Left lung (tissue), 10 donors: Measurements from ENCODE around the gene ARFIP1. TPM values are rescaled to one million over a fixed set of nuclear protein-coding genes. Genes with fewer than 3 reads are reported as not detected.
A peak's percentile ranks its signal among the peaks of the same experiment; 100 is the strongest.
"Not testable (repeated sequence)": the region's sequence is repeated elsewhere in the genome, so short reads cannot be mapped to it uniquely, and the experiment has no call there.

Experiments used
- ATAC-seq: fragments of 200-7000 bp; cut with Tn5 transposase; one replicate; pipeline ENCODE4 v1.9.1; 2020; ENCODE audit warnings: moderate library complexity
- DNase-seq, 4 donors: peaks; one replicate each; pipeline ENCODE4 v3.0.0-alpha.2; 2013 to 2020
- H3K27ac ChIP-seq, 2 donors: fragments of 200-600 bp; sonication (generic) in 1 of 2; one replicate each; pipeline versions ENCODE4 v1.5.0 to v1.8.0; 2020 to 2021
- H3K27me3 ChIP-seq, 2 donors: fragments of 200-600 bp; sonication (generic) in 1 of 2; one replicate each; pipeline versions ENCODE4 v1.5.0 to v1.8.0; 2020 to 2021
- H3K36me3 ChIP-seq, 2 donors: fragments of 200-600 bp; sonication (generic) in 1 of 2; one replicate each; pipeline versions ENCODE4 v1.5.0 to v1.8.0; 2020 to 2021
- H3K4me1 ChIP-seq, 2 donors: fragments of 200-600 bp; one replicate each; pipeline ENCODE4 v1.8.0; 2021
- H3K4me3 ChIP-seq, 2 donors: fragments of 200-600 bp; sonication (generic) in 1 of 2; one replicate each; pipeline versions ENCODE4 v1.5.0 to v1.8.0; 2020 to 2021; ENCODE audit warnings: mild to moderate bottlenecking in 1 of 2
- H3K9me3 ChIP-seq, 2 donors: fragments of 200-600 bp; sonication (generic) in 1 of 2; one replicate each; pipeline versions ENCODE4 v1.5.0 to v1.8.0; 2020 to 2021
- intact Hi-C, 2 donors: fragments of 100-400 bp; cut with DNase I; formaldehyde crosslinking; loops; one replicate each; pipeline versions ENCODE4 v1.11.2 to v1.14.2; 2022
- polyA plus RNA-seq, 6 donors: library from polyadenylated mRNA; unstranded; fragments of 120-200 nt; gene quantifications; one replicate each; pipeline ENCODE4 v1.2.1, GENCODE V29; 2013; ENCODE audit not compliant: insufficient read length in 6 of 6
- total RNA-seq, 2 donors: library from RNA; stranded (reverse); fragmentation: NEBNext Ultra II Directional; extraction: Animal tissue kit (Norgen Biotek cat#: 25700); gene quantifications; one replicate each; pipeline ENCODE4 v1.2.1, GENCODE V29; 2021
- TF ChIP-seq, protein P1 (sequence below), 2 donors: fragments of 200-600 bp; sonication (generic) in 1 of 2; IDR thresholded peaks; one replicate each; pipeline versions ENCODE4 v1.5.0 to v1.8.0; 2021; ENCODE audit warnings: antibody characterized with exemption in 2 of 2
- donor health status: DM: no; HTN: yes; CAD: no.
- donor health status: DM: no; HTN: no; CAD: no.

Gene ARFIP1
- total and polyA plus RNA-seq, 8 donors: 34.7 to 48.9 (median 45.5) TPM

DNA sequence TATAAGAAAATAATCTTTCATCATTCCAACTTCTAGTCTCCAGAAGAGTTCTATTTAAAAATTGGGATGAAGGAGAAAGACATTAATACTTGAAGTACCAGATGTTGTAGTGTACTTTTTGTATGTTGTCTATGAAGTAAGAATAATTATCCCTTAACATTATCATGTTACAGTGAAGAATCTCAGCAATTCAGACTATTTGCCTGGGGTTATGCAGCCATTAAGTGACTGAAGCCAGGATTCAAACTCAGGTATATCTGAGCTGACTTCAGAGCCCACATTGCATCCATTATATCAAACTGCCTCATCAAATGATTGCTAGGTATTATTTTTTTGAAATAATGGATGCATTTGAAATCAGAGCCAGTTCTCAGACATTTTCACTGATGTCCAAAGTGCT lies 80.3 kb downstream of the ARFIP1 start:
- no peaks in the 10 kb centered on the region for H3K27me3 ChIP-seq
- DNase-seq (no peak), ATAC-seq (no peak)
- H3K4me3 ChIP-seq: no peak overlapping the region
- H3K4me1 ChIP-seq: peaks cover 4 to 12% of the 10 kb centered on the region in 2 donors
- no peaks in the 10 kb centered on the region for H3K9me3 ChIP-seq
- no peak overlapping the region for H3K27ac ChIP-seq
- TF ChIP-seq, protein P1, sequence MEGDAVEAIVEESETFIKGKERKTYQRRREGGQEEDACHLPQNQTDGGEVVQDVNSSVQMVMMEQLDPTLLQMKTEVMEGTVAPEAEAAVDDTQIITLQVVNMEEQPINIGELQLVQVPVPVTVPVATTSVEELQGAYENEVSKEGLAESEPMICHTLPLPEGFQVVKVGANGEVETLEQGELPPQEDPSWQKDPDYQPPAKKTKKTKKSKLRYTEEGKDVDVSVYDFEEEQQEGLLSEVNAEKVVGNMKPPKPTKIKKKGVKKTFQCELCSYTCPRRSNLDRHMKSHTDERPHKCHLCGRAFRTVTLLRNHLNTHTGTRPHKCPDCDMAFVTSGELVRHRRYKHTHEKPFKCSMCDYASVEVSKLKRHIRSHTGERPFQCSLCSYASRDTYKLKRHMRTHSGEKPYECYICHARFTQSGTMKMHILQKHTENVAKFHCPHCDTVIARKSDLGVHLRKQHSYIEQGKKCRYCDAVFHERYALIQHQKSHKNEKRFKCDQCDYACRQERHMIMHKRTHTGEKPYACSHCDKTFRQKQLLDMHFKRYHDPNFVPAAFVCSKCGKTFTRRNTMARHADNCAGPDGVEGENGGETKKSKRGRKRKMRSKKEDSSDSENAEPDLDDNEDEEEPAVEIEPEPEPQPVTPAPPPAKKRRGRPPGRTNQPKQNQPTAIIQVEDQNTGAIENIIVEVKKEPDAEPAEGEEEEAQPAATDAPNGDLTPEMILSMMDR (IDR thresholded peaks at IDR 0.05): no peak
- intact Hi-C loops: no loop called here
- no peaks in the 10 kb centered on the region for H3K36me3 ChIP-seq

DNA sequence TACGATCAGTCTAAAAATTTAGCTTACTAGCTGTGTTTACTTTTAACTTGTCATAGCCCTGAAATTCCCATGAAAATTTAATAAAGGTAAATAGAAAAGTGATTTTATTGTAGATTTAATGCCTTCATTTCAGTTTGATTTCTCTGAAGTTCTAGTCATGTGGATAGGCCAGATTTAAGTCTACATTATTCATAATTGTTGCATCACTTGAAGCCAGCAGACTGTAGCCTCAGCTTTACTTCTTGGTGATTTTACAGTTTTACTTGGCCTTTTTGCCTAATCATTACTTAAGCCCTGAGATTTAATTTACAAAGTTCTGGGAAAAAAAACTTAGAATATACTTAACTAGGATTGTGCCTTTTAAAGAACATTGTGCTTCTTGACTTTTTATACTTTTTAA lies 82.9 kb downstream of the ARFIP1 start:
- TF ChIP-seq, protein P1 (IDR thresholded peaks at IDR 0.05): no peak
- intact Hi-C loops: no loop called here
- H3K4me3 ChIP-seq: no peak overlapping the region
- no peaks in the 10 kb centered on the region for H3K27me3 ChIP-seq
- no peaks in the 10 kb centered on the region for H3K9me3 ChIP-seq
- no peaks in the 10 kb centered on the region for H3K4me1 ChIP-seq
- no peak overlapping the region for H3K27ac ChIP-seq
- ATAC-seq (no peak), DNase-seq (no peak)
- no peaks in the 10 kb centered on the region for H3K36me3 ChIP-seq

DNA sequence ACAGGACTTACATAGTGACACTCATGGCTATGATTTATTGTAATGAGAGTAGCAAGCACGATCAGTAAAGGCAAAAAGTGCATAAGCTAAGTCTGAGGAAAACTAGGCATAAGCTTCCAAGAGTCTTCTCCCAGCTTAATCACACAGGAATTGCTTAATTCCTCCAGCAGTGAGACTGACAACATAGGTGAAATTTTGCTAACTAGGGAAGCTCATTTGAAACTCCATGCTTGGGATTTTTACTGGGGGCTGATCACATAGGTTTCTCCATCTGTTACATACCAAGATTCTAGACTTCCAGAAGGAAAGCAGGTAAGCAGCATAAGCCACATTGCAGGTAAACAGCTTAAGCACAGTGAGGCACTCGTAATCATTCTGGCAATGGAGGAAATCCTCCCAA lies 84.6 kb downstream of the ARFIP1 start:
- DNase-seq: no peak
- TF ChIP-seq, protein P1 (IDR thresholded peaks at IDR 0.05): no peak
- intact Hi-C loops: no loop called here
- H3K27me3 ChIP-seq: no peaks in the 10 kb centered on the region
- no peaks in the 10 kb centered on the region for H3K4me1 ChIP-seq
- no peaks in the 10 kb centered on the region for H3K9me3 ChIP-seq
- no peak overlapping the region for H3K27ac ChIP-seq
- peak; percentile 37 for ATAC-seq
- no peak overlapping the region for H3K4me3 ChIP-seq
- H3K36me3 ChIP-seq: no peaks in the 10 kb centered on the region

DNA sequence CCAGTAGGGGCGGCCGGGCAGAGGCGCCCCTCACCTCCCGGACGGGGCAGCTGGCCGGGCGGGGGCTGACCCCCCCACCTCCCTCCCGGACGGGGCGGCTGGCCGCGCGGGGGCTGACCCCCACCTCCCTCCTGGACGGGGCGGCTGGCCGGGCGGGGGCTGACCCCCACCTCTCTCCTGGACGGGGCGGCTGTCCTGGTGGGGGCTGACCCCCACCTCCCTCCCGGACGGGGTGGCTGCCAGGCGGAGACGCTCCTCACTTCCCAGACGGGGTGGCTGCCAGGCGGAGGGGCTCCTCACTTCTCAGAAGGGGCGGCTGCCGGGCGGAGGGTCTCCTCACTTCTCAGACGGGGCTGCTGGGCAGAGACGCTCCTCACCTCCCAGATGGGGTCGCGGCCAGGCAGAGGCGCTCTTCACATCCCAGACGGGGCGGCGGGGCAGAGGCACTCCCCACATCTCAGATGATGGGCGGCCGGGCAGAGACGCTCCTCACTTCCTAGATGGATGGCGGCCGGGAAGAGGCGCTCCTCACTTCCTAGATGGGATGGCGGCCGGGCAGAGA lies 86.8 kb downstream of the ARFIP1 start:
- H3K27ac ChIP-seq, ATAC-seq, H3K4me3 ChIP-seq, H3K4me1 ChIP-seq, H3K27me3 ChIP-seq, intact Hi-C loops, H3K36me3 ChIP-seq, H3K9me3 ChIP-seq: not testable (repeated sequence)
- DNase-seq: peak in 1 of 4 donors; percentile 45

DNA sequence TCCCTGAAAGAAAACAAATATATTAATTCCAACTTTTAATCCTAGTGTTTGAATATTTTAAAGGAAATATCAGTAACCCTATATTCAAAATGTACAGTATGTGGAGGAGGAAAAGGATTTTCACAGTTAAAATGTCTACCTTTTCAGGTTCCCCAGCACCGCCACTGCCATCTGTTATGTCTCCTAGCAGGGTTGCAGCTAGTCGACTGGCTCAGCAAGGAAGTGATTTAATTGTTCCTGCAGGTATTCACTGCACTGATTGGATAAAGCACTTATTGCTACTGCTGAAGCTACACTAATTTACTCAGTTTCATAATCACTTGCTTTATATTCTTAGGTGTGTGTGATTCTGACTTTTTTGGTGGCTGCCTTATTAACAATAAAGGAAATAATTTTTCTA lies 90.9 kb downstream of the ARFIP1 start:
- intact Hi-C loops: no loop called here
- TF ChIP-seq, protein P1 (IDR thresholded peaks at IDR 0.05): no peak
- H3K27me3 ChIP-seq: no peaks in the 10 kb centered on the region
- H3K27ac ChIP-seq: no peak overlapping the region
- H3K36me3 ChIP-seq: peaks cover 0 to 7% of the 10 kb centered on the region in 2 donors
- H3K4me1 ChIP-seq: no peaks in the 10 kb centered on the region
- H3K4me3 ChIP-seq: no peak overlapping the region
- DNase-seq (no peak), ATAC-seq (no peak)
- no peaks in the 10 kb centered on the region for H3K9me3 ChIP-seq

DNA sequence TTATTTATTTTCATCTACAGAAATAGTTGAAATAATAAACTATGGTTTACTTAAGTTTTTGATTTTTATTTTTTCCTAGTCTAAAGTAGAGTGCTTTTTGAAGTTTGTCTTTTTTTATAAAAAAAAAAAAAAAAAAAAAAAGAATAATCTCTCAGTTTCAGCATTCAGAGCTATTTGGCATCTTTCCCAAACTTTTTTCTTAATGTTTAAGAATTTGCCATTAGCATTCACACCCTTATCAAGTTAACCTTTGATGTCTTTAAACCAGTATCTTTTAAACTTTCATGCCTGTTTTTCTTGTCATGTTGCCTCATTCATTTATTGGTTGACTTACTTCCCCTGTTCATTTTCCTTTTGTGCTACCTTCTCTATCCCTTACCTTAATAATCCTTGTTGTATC lies 95.5 kb downstream of the ARFIP1 start:
- intact Hi-C loops: no loop called here
- no peak overlapping the region for H3K4me3 ChIP-seq
- peaks cover 0 to 7% of the 10 kb centered on the region in 2 donors for H3K9me3 ChIP-seq
- DNase-seq: no peak
- H3K36me3 ChIP-seq: peaks cover 0 to 26% of the 10 kb centered on the region in 2 donors
- H3K27me3 ChIP-seq: no peaks in the 10 kb centered on the region
- H3K4me1 ChIP-seq: no peaks in the 10 kb centered on the region
- TF ChIP-seq, protein P1 (IDR thresholded peaks at IDR 0.05): no peak
- no peak overlapping the region for H3K27ac ChIP-seq
- ATAC-seq: no peak
